ENCODE results near the gene PERCC1.
"Not testable (repeated sequence)": the region's sequence is repeated elsewhere in the genome, so short reads cannot be mapped to it uniquely, and the experiment has no call there.

PERCC1 gene

DNA sequence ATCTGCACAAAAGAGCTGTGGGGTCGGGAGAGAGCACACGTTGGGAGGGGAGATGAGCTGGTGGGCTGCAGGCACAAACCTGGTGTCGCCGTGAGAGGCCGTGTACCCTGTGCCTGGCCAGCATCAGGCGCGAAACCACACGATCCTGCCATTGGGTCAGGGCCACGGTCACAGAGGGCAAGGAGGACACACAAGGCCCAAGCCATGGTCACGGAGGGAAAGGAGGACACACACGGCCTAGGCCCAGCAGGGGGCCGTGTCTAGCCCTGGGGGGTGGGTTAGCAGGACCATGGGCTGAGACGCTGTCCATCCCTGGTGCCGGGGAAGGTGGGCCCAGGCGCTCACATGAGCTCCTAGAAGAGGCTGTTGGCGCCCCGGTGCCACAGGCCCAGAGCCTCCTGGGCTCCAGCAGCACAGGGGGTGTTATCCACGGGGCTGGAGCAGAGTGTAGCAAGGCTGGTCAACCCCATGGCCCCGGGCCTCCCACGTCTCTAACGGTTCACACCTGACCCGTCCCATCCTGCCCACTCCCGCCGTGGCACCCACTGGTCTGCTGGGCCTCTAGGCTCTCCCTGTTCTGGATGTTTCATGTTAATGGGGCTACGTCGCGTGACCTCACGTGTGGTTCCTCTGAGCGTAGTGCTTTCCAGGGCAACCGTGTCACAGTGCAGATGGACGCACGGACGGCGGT, 21.0 kb downstream of the PERCC1 start:
- no peak for DNase-seq

- no peak for DNase-seq
Measured at GRCh38 chr16:1452530-1452929, 21.7 kb downstream of the PERCC1 start.

DNA sequence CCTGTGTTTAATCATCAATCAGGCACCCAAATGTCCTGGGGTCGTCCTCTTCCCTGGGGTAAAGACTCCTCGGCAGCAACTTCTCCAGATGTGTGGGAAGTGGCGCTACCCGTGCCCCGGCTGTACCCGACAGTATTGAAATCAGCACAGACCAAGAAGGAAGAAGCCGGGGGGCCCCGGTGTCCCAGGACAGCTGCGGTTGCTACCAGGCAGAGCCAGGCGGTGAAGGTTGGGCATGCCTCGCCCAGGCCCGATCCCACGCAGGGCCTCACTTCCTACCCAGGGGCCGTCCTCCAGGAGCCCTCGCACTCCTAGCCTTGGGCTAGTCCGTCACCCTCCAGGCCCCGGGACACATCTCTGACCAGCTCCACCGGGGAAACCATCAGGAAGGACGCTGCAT, 22.4 kb downstream of the PERCC1 start:
- no peak for DNase-seq

- no peak for DNase-seq
Measured at GRCh38 chr16:1454561-1454960, 23.7 kb downstream of the PERCC1 start.

- DNase-seq = no peak
Measured at GRCh38 chr16:1455190-1456171, 24.6 kb downstream of the PERCC1 start.

- no peak for DNase-seq
Measured at GRCh38 chr16:1456951-1457350, 26.1 kb downstream of the PERCC1 start.

DNA sequence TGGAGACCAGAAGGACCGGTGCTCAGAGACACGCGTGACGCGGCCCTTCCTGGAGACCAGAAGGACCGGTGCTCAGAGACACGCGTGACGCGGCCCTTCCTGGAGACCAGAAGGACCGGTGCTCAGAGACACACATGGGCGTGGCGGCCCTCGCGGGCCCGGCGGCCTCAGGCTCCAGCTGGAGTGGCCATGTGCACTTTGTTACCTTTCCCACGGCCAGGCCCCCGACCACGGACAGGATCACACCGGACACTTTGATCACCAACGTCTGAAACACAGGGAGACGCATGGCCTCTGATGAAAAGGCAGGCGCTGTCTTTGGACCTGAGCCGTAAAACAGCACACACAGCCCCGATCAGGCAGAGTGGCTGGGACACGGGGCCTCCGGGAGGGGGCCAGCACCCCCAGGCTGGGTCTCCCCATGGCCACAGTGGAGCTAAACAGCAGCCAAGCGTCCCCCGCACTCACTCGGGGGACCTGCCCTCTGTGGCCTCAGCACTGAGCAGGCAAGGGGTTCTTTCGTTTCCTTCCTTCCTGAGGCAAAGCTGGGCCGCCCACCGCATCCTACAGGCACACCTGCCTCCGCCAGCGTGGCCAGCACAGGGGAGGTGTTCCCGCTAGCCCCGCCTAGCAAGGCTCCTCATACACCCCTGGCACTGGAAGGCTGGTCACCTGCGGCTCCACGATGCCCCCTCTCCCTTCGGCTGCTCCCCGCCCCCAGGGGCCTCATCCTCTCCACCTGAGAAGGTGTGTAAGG, 26.8 kb downstream of the PERCC1 start:
- DNase-seq = no peak

GRCh38 chr16:1458336-1458976, 27.6 kb downstream of the PERCC1 start:
- no peak for DNase-seq

DNA sequence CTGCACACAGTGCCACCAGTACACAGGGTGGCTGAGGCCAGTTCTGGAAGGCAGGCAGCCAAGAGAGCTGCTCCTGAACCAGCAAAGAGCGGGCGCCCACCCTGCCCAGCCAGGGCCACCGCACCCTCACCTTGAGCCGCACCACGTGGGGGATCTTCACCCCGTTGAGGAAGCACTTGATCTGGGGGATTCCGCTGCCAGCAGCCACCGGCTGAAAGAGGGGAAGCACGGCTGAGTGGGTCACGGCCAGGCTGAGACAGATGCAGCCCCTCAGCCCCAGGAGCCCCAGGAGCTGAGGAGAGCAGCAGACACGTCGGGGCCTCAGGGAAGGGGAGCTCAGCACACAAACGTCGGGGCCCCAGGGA, 28.1 kb downstream of the PERCC1 start:
- no peak for DNase-seq

GRCh38 chr16:1459967-1460366, 29.1 kb downstream of the PERCC1 start:
- DNase-seq = no peak

DNA sequence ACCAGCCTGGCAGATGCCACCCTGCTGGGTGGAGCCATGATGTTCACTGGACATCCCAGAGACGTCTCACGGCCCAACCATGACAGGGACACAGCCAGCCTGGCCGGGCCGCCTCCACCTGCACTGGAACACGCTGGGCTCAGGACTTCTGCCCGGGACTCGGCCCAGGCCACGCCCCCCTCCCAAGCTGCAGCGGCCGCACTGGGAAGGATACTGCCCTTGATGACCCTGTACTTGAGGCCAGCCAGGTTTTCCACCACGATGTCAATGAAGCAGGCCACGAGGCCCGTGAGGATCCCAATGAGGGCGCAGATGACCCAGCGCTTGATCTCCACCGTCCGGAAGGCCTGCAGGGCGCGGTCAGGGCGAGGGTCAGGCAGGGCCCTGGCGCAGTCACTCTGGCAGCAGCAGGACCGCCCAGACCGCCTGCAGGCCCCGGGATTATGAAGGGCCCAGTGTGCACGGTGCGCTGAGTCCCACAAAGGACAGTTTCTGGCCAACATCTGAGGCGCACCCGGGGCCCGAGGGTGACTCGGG, 29.8 kb downstream of the PERCC1 start:
- DNase-seq = no peak

DNA sequence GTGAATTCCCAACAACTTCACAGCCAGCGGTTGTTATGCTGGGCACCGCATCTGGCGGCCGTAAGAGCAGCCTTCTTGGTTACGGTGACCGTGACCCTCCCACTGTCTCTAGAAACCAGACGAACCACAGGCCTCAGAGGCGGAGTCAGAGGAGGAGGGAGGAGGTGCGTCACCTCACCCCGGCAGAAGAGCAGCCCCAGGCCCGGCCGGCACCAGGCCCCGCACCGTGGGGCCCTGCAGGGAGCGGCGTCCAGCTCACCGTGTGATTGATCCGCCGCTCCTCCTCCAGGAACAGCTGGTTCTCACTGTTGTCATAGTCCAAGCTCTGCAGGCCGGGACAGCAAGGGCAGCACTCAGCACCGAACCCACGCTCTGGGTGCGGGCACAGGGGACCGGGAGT, 30.3 kb downstream of the PERCC1 start:
- DNase-seq = no peak

DNA sequence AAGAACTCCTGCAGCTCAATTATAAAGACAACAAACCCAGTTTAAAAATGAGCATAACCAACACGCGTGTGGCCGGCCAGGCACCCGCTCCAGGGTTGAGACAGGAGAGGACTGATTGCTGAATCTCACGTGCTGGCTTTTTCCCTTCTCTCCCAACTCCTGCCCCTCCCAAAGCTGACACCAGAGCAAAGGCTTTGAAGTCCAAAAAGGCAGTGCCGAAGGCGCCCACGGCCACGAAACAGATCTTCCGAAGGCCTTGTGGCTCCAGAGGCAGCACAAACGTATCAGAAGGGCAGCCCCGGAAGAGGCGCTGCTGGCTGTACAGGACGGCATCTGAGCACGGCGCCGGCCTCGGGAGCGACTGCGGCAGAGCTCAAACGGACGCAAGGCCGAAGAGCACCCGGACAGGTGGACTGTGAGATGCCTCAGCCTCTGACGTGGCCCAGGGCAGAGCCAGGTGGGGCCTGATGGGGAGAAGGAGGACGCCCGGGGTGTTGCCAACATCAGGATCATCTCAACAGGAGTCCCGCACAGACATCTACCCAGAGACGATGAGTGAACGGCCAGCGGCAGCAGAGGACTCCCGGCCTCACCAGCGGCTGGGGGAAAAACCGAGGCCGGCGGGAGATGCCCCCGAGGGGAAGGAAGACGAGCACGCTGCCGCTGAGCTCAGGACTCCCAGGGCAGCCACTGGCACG, 33.5 kb downstream of the PERCC1 start:
- no peak for DNase-seq

- no peak for DNase-seq
Measured at GRCh38 chr16:1464894-1465566, 34.2 kb downstream of the PERCC1 start.

DNA sequence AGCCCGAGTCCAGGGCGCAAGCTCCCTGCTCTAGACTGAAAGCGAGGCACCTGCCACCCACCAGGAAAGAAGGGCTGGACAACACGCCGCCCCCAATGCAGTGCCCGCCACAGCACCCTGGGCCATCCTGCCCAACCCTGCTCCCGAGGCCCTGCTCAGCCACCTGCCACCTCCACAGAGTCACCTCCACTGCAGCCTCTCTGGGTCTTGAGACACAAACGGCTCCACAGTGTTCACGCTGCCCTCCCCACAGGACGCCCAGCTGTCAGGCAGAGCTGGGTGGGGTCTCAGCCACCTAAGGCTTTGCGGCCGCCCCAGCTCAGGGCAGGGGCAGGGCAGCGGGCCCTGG, 34.7 kb downstream of the PERCC1 start:
- no peak for DNase-seq

- DNase-seq = no peak
Measured at GRCh38 chr16:1466054-1466453, 35.2 kb downstream of the PERCC1 start.

DNA sequence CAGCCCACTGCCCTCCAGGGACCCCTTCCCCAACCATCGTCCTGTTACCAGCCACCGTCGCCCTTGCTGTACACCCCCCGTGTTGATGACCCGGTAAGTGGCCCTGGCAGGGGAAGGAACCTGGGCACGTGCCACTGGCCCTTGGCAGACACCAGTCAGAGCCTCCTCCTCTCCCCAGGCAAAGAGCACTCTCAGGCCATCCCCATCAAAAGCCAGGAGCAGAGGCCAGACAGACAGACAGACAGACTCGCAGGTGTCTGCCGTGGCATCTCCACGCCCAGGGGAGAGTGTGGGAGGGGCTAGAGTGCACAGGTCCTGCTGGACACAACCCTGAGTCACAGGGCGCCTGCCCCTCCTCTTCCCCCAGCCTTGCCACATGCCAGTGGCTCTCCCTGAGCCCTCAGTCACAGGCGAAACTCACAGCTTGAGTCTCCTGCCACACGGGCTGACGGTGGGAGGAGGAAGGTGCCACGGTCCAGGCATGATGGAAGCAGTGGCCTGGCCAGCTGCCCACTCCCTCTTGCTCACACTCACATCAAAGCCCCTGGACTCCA, 36.2 kb downstream of the PERCC1 start:
- no peak for DNase-seq

GRCh38 chr16:1468426-1468810, 37.5 kb downstream of the PERCC1 start:
- no peak for DNase-seq

GRCh38 chr16:1469141-1469540, 38.3 kb downstream of the PERCC1 start:
- DNase-seq = not testable (repeated sequence)

DNA sequence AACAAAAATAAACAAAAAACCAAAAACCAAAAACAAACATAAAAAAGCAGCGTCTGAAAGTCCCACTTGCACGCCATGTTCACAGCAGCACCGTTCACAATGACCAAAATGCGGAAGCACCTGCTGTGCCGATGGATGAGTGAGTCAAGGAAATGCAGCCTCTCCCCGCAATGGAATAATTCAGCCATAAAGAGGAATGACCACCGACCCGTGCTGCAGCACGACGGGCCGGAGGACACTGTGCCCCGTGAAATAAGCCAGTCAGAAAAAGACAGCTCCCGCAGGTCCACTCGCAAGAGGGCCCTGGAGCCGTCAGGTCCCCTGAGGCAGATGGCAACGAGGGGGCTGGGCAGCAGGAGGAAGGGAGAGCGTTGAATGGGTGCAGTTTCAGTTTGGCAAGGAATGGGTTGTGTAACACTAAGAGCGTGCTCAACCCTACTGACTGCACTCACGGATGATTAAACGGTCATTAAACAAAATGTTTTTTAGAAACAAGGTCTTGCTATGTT, 38.9 kb downstream of the PERCC1 start:
- DNase-seq = no peak
